ENCODE results near the gene LIX1L. TPM values are rescaled to one million over a fixed set of nuclear protein-coding genes. Genes with fewer than 3 reads are reported as not detected.

LIX1L gene
- total RNA-seq, 6 experiments from 2014 or later: 10.6 to 11.9 (median 11.0) TPM

GRCh38 chr1:145967288-145967687 lies 9.5 kb upstream of the LIX1L start:
- ATAC-seq (no peak), DNase-seq (no peak)
- intact Hi-C loops (cut with DNase I): no loop called here
- WGBS (ENCODE audit: insufficient coverage, low coverage, low lambda C conversion rate, missing lambda C conversion rate): 94% methylated on average over 2 of the region's 2 CpGs
- Histone ChIP-seq H3K27me3 (no peaks in the 10 kb centered on the region), H3K4me1 (peaks cover 0 to 18% (median 2%) of the 10 kb centered on the region in 4 donors), H3K36me3 (no peaks in the 10 kb centered on the region), H3K9me3 (no peaks in the 10 kb centered on the region), H3K4me3 (no peak overlapping the region), H3K27ac (no peak overlapping the region)
- TF ChIP-seq CTCF (IDR thresholded peaks at IDR 0.05): no peak
- no peak for TF ChIP-seq POLR2A (IDR thresholded peaks at IDR 0.05)

- Histone ChIP-seq H3K27me3 (no peaks in the 10 kb centered on the region), H3K4me3 (peak overlapping the region; percentile 62 to 74 (median 63)), H3K27ac (peak overlapping the region; percentile 59 to 79 (median 74)), H3K9me3 (no peaks in the 10 kb centered on the region), H3K36me3 (no peaks in the 10 kb centered on the region), H3K4me1 (peaks cover 0 to 30% (median 7%) of the 10 kb centered on the region in 4 donors)
- intact Hi-C loops (cut with DNase I): no loop called here
- TF ChIP-seq CTCF (IDR thresholded peaks at IDR 0.05) (no peak), POLR2A (IDR thresholded peaks at IDR 0.05) (no peak)
- no peak for DNase-seq
- WGBS (ENCODE audit: insufficient coverage, low coverage, low lambda C conversion rate, missing lambda C conversion rate): 0% methylated on average over 5 of the region's 5 CpGs
- ATAC-seq: no peak
Observed at GRCh38 chr1:145965119-145965744, 7.4 kb upstream of the LIX1L start.

- peak within 1 kb of the TSS; percentile 59 to 79 (median 74) for H3K27ac ChIP-seq
- peak; percentile 95 to 97 (median 97) for DNase-seq
- no peaks in the 10 kb centered on the region for H3K9me3 ChIP-seq
- peak within 1 kb of the TSS; percentile 62 to 74 (median 63) for H3K4me3 ChIP-seq
- no peaks in the 10 kb centered on the region for H3K36me3 ChIP-seq
- peak; percentile 85 to 91 (median 88) for ATAC-seq
- intact Hi-C loops (cut with DNase I): no loop called here
- H3K27me3 ChIP-seq: no peaks in the 10 kb centered on the region
- H3K4me1 ChIP-seq: peaks cover 0 to 30% (median 7%) of the 10 kb centered on the region in 4 donors
- TF ChIP-seq CTCF (IDR thresholded peaks at IDR 0.05) (no peak), POLR2A (IDR thresholded peaks at IDR 0.05) (peak; percentile 88)
- WGBS (ENCODE audit: insufficient coverage, low coverage, low lambda C conversion rate, missing lambda C conversion rate): under 1% methylated on average over 26 of the region's 37 CpGs
Observed at GRCh38 chr1:145964328-145965118, 6.7 kb upstream of the LIX1L start, which contains the start of the genes ANKRD34A and POLR3GL. TSS of gene ANKRD34A (minus strand) at chr1:145964575. CDS start at chr1:145961759, 2,816 bp downstream. TSS of gene POLR3GL (plus strand) at chr1:145964690. CDS start at chr1:145974866, 10,176 bp downstream.

GRCh38 chr1:145963265-145964019 lies 5.6 kb upstream of the LIX1L start:
- Histone ChIP-seq H3K27me3 (no peaks in the 10 kb centered on the region), H3K36me3 (no peaks in the 10 kb centered on the region), H3K27ac (peak overlapping the region; percentile 59 to 79 (median 74)), H3K4me3 (peak overlapping the region; percentile 62 to 74 (median 63)), H3K4me1 (peaks cover 0 to 32% (median 8%) of the 10 kb centered on the region in 4 donors), H3K9me3 (no peaks in the 10 kb centered on the region)
- intact Hi-C loops (cut with DNase I): no loop called here
- DNase-seq (no peak), ATAC-seq (no peak)
- WGBS (ENCODE audit: insufficient coverage, low coverage, low lambda C conversion rate, missing lambda C conversion rate): 58% methylated on average over 5 of the region's 5 CpGs
- TF ChIP-seq POLR2A (IDR thresholded peaks at IDR 0.05) (no peak), CTCF (IDR thresholded peaks at IDR 0.05) (no peak)

All from right lobe of liver (tissue), 6 donors.